GM12891 (cell line): Measurements from ENCODE around the gene CASP9.

Experiments used
- PAX5 ChIP-seq: IDR thresholded peaks from 2 replicates; pipeline ENCODE4 v1.6.1; 2011; ENCODE audit warnings: low read length, moderate library complexity, mild to moderate bottlenecking; ENCODE audit not compliant: insufficient read depth, severe bottlenecking
- POLR2A ChIP-seq: IDR thresholded peaks from 2 replicates; pipeline ENCODE4 v1.6.1; 2011; ENCODE audit warnings: low read depth, low read length, control low read depth
- POLR2AphosphoS5 ChIP-seq: IDR thresholded peaks from 2 replicates; pipeline ENCODE4 v1.6.1; 2011; ENCODE audit warnings: low read depth, low read length, control low read depth
- POU2F2 ChIP-seq: IDR thresholded peaks from 2 replicates; pipeline ENCODE4 v1.6.1; 2011; ENCODE audit warnings: low read depth, mild to moderate bottlenecking, control low read depth, low read length, moderate library complexity
- SPI1 ChIP-seq: IDR thresholded peaks from 2 replicates; pipeline ENCODE4 v1.6.1; 2011; ENCODE audit warnings: low read depth, low read length, control low read depth
- TAF1 ChIP-seq: IDR thresholded peaks from 2 replicates; pipeline ENCODE4 v1.6.1; 2011; ENCODE audit warnings: low read depth, low read length, control low read depth

GRCh38 chr1:15456313-15456954, 67.6 kb downstream of the CASP9 start, which contains the start of gene CELA2A:
- no peak for TF ChIP-seq POLR2AphosphoS5
- no peak for TF ChIP-seq POLR2A
- no peak for TF ChIP-seq TAF1
- no peak for TF ChIP-seq SPI1
- TF ChIP-seq POU2F2: no peak
- TF ChIP-seq PAX5: no peak
